ENCODE data around the gene OTOG. TPM values are rescaled to one million over a fixed set of nuclear protein-coding genes. Genes with fewer than 3 reads are reported as not detected.

OTOG gene
- total and polyA plus RNA-seq, 12 donors = not detected

- Histone ChIP-seq H3K27me3 (no peaks in the 10 kb centered on the region), H3K4me3 (no peak overlapping the region), H3K27ac (no peak overlapping the region), H3K4me1 (replicated peaks in 1 of 2) (no peaks in the 10 kb centered on the region), H3K9me3 (replicated peaks in 1 of 3) (no peaks in the 10 kb centered on the region), H3K36me3 (replicated peaks in 1 of 2) (no peaks in the 10 kb centered on the region)
- intact Hi-C loops (cut with DNase I) = no loop called here
- WGBS, 4 donors = 67 to 81% (median 75%) methylated on average over 5 to 6 of the region's 6 CpGs
- TF ChIP-seq POLR2A (IDR thresholded peaks at IDR 0.05) = no peak
- no peak for TF ChIP-seq CTCF (IDR thresholded peaks at IDR 0.05)
- no peak for DNase-seq
Measured at GRCh38 chr11:17531636-17532113, 15.4 kb upstream of the OTOG start.

GRCh38 chr11:17532784-17533183 is 14.3 kb upstream of the OTOG start:
- no peaks in the 10 kb centered on the region for H3K9me3 ChIP-seq (replicated peaks in 1 of 3)
- H3K27me3 ChIP-seq = no peaks in the 10 kb centered on the region
- H3K4me3 ChIP-seq = no peak overlapping the region
- no peak for DNase-seq
- no peak for TF ChIP-seq CTCF (IDR thresholded peaks at IDR 0.05)
- TF ChIP-seq POLR2A (IDR thresholded peaks at IDR 0.05) = no peak
- intact Hi-C loops (cut with DNase I) = no loop called here
- WGBS, 4 donors = 80 to 100% (median 88%) methylated on average over 2 of the region's 2 CpGs
- H3K36me3 ChIP-seq (replicated peaks in 1 of 2) = no peaks in the 10 kb centered on the region
- no peaks in the 10 kb centered on the region for H3K4me1 ChIP-seq (replicated peaks in 1 of 2)
- no peak overlapping the region for H3K27ac ChIP-seq

GRCh38 chr11:17533341-17533740 is 13.7 kb upstream of the OTOG start:
- TF ChIP-seq CTCF (IDR thresholded peaks at IDR 0.05) (no peak), POLR2A (IDR thresholded peaks at IDR 0.05) (no peak)
- 76 to 90% (median 83%) methylated on average over 3 to 6 of the region's 6 CpGs for WGBS, 4 donors
- Histone ChIP-seq H3K9me3 (replicated peaks in 1 of 3) (no peaks in the 10 kb centered on the region), H3K4me1 (replicated peaks in 1 of 2) (no peaks in the 10 kb centered on the region), H3K4me3 (no peak overlapping the region), H3K27me3 (no peaks in the 10 kb centered on the region), H3K36me3 (replicated peaks in 1 of 2) (no peaks in the 10 kb centered on the region), H3K27ac (no peak overlapping the region)
- no peak for DNase-seq
- intact Hi-C loops (cut with DNase I) = no loop called here

GRCh38 chr11:17533778-17534415 is 13.2 kb upstream of the OTOG start:
- Histone ChIP-seq H3K4me1 (replicated peaks in 1 of 2) (no peaks in the 10 kb centered on the region), H3K27ac (no peak overlapping the region), H3K36me3 (replicated peaks in 1 of 2) (no peaks in the 10 kb centered on the region), H3K4me3 (no peak overlapping the region), H3K27me3 (no peaks in the 10 kb centered on the region), H3K9me3 (replicated peaks in 1 of 3) (no peaks in the 10 kb centered on the region)
- TF ChIP-seq CTCF (IDR thresholded peaks at IDR 0.05) (no peak), POLR2A (IDR thresholded peaks at IDR 0.05) (no peak)
- 73 to 84% (median 75%) methylated on average over 8 to 11 of the region's 11 CpGs for WGBS, 4 donors
- intact Hi-C loops (cut with DNase I) = no loop called here
- no peak for DNase-seq
